Erythroblast (primary cell): ENCODE results near the gene AFAP1.

Source experiments
- GATA1 ChIP-seq: IDR thresholded peaks from 2 replicates; pipeline ENCODE4 v1.6.1; 2011; ENCODE audit warnings: low read depth, mild to moderate bottlenecking, control low read depth, low read length, moderate library complexity
- POLR2A ChIP-seq: IDR thresholded peaks from 2 replicates; pipeline ENCODE4 v1.6.1; 2011; ENCODE audit warnings: mild to moderate bottlenecking, low read length

DNA sequence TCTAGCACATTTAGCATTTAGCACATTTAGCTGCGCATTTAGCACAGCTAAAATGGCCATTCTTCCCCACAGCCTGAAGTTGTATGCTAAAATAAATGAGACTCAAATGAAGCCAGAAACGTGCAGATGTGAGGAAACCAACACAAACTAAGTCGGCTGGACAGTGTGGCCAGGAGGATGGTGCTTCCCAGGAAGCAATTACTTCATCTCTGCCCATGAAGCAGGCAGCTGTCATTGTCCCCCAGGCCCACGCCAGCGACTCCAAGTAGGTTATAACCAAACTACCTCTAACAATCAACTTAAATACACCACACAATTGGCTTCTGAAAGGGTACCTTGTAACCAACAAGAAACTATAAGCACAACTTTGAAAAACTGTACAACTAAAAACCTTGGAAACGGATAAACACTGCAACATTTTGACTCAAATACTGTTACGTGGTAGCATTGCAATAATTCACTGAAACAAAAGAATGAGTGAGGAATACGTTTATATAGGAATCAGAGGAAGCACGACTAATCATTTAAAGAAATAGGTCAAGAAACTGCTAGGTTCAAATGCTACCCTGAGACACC lies 39.2 kb downstream of the AFAP1 start:
- TF ChIP-seq POLR2A = no peak
- no peak for TF ChIP-seq GATA1
